LNCAP (cell line): ENCODE results near the gene MEIS2.

Experiments used
- CTCF ChIP-seq: fragments of 450-650 bp; IDR thresholded peaks from 2 replicates; pipeline ENCODE4 v1.5.1; 2017; ENCODE audit warnings: mild to moderate bottlenecking

MEIS2 gene

GRCh38 chr15:37094915-37095711, 5.2 kb downstream of the MEIS2 start:
- no peak for TF ChIP-seq CTCF

- TF ChIP-seq CTCF = no peak
Observed at GRCh38 chr15:37094333-37094914, 5.9 kb downstream of the MEIS2 start.

GRCh38 chr15:37093480-37094332, 6.6 kb downstream of the MEIS2 start:
- no peak for TF ChIP-seq CTCF

- TF ChIP-seq CTCF = no peak
Observed at GRCh38 chr15:37090543-37091175, 9.7 kb downstream of the MEIS2 start.

- TF ChIP-seq CTCF = no peak
Observed at GRCh38 chr15:37088436-37088835, 11.9 kb downstream of the MEIS2 start.

GRCh38 chr15:37087131-37087588, 13.2 kb downstream of the MEIS2 start:
- no peak for TF ChIP-seq CTCF

- no peak for TF ChIP-seq CTCF
Observed at GRCh38 chr15:37086521-37086920, 13.8 kb downstream of the MEIS2 start.
